ENCODE data around the gene CCDC34.

Gene CCDC34

DNA sequence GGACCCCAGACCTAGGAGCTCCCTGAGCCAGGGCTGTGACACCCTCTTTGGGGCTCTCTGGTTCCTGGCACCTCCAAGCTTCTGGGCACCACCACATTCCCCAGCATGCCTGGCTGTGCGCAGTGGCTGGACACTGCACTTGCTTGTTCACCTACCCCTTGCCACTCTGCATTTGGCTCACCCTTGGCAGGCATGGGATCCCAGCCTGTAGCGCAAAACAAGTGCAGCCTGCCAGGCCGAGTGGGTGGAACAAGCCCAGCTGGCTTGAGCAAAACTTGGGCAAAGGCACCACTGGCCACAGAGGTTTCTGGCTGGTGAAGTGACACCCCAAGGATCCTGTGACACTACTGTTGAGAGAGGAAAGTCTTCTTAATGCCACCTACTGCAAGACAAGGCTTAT, 57.3 kb downstream of the CCDC34 start:
- no peak overlapping the region for H3K27ac ChIP-seq (ENCODE audit: low read depth, low read length)
- H3K4me2 ChIP-seq (ENCODE audit: low read length), result no peak overlapping the region
- H3K4ac ChIP-seq (ENCODE audit: low read depth, low read length), result no peak overlapping the region
- no peaks in the 10 kb centered on the region for H3K4me1 ChIP-seq (ENCODE audit: control insufficient read depth, low read depth, low read length)
- no peak overlapping the region for H3K18ac ChIP-seq (ENCODE audit: low read length)
- no peak overlapping the region for H2BK5ac ChIP-seq (ENCODE audit: low read length)
- no CpG with 5 or more reads among the region's 3 CpGs for WGBS (ENCODE audit: extremely low coverage, insufficient coverage, low lambda C conversion rate)
- H4K5ac ChIP-seq (ENCODE audit: low read length), result no peak overlapping the region
- no peak overlapping the region for H4K8ac ChIP-seq (ENCODE audit: low read depth, low read length)
- no peak overlapping the region for H2BK15ac ChIP-seq (replicated peaks; ENCODE audit: low read depth)
- H2BK120ac ChIP-seq (ENCODE audit: low read depth, low read length), result no peak overlapping the region
- H3K27me3 ChIP-seq (ENCODE audit: insufficient read depth, low read length, poor library complexity), result no peaks in the 10 kb centered on the region
- H3K4me3 ChIP-seq (ENCODE audit: low read length), result no peak overlapping the region
- no peaks in the 10 kb centered on the region for H3K36me3 ChIP-seq (ENCODE audit: control insufficient read depth, insufficient read depth, low read length)
- H3K23ac ChIP-seq (ENCODE audit: low read length), result no peak overlapping the region
- H3K9ac ChIP-seq (ENCODE audit: low read length), result no peak overlapping the region
- H2AK5ac ChIP-seq (ENCODE audit: low read length), result no peak overlapping the region
- no peaks in the 10 kb centered on the region for H3K79me2 ChIP-seq (ENCODE audit: control insufficient read depth, insufficient read depth, low read length)
- H3K56ac ChIP-seq (ENCODE audit: low read length), result no peak overlapping the region
- no peak for DNase-seq
- no peaks in the 10 kb centered on the region for H3K79me1 ChIP-seq (ENCODE audit: low read length)

GRCh38 chr11:27304514-27304913, 58.5 kb downstream of the CCDC34 start:
- Histone ChIP-seq H3K56ac (ENCODE audit: low read length) (peak overlapping the region; percentile 19), H3K23ac (ENCODE audit: low read length) (no peak overlapping the region), H3K79me2 (ENCODE audit: control insufficient read depth, insufficient read depth, low read length) (no peaks in the 10 kb centered on the region), H3K79me1 (ENCODE audit: low read length) (no peaks in the 10 kb centered on the region), H4K8ac (ENCODE audit: low read depth, low read length) (no peak overlapping the region), H2BK5ac (ENCODE audit: low read length) (no peak overlapping the region), H3K4me2 (ENCODE audit: low read length) (no peak overlapping the region), H2BK15ac (replicated peaks; ENCODE audit: low read depth) (no peak overlapping the region), H2AK5ac (ENCODE audit: low read length) (no peak overlapping the region), H3K4me3 (ENCODE audit: low read length) (no peak overlapping the region), H3K36me3 (ENCODE audit: control insufficient read depth, insufficient read depth, low read length) (no peaks in the 10 kb centered on the region), H4K5ac (ENCODE audit: low read length) (no peak overlapping the region), H3K18ac (ENCODE audit: low read length) (no peak overlapping the region), H3K27ac (ENCODE audit: low read depth, low read length) (no peak overlapping the region), H3K27me3 (ENCODE audit: insufficient read depth, low read length, poor library complexity) (no peaks in the 10 kb centered on the region), H3K4me1 (ENCODE audit: control insufficient read depth, low read depth, low read length) (no peaks in the 10 kb centered on the region), H3K4ac (ENCODE audit: low read depth, low read length) (no peak overlapping the region), H3K9ac (ENCODE audit: low read length) (no peak overlapping the region), H2BK120ac (ENCODE audit: low read depth, low read length) (no peak overlapping the region)
- DNase-seq, result peak; percentile 54
- no CpG with 5 or more reads among the region's 8 CpGs for WGBS (ENCODE audit: extremely low coverage, insufficient coverage, low lambda C conversion rate)

DNA sequence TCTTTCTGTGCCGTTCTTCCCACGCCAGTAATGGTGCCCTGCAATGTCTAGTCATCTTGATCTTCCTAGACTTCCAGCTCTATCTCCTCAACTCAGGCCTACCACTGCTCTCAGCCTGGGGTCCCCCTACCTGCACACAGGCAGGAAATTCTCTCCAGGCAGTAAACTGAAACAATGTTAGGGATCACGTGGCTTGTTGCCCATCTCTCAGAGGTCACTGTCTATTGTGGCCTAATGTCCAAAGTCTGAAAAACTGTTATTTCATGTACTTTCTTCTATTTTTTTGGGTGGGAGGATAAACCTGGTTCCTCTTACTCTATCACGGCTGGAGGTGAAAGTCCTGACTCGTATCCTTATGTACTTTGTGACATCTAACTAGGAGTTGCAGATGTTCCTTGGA, 59.1 kb downstream of the CCDC34 start:
- no peak overlapping the region for H3K56ac ChIP-seq (ENCODE audit: low read length)

DNA sequence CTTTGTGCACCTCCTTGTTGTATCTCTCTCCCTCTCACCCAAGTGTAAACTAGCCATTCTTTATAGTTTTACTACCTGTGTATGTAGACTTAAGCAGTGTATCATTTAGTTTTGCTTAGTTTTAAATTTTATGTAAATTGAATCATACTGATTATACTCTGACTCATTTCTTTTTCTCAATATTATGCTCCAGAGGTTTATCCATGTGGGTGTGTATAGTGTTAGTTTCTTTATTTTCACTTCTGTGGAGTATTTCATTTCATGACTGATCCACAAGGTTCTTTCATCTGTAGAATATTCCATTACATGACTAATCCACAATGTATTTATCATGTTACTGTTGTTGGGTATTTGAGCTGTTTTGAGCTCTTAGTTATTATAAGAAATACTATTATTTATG, 62.0 kb downstream of the CCDC34 start:
- H4K8ac ChIP-seq (ENCODE audit: low read depth, low read length), result no peak overlapping the region
- H3K79me1 ChIP-seq (ENCODE audit: low read length), result no peaks in the 10 kb centered on the region
- H2AK5ac ChIP-seq (ENCODE audit: low read length), result no peak overlapping the region
- no peak overlapping the region for H2BK15ac ChIP-seq (replicated peaks; ENCODE audit: low read depth)
- no peak overlapping the region for H3K18ac ChIP-seq (ENCODE audit: low read length)
- no peaks in the 10 kb centered on the region for H3K27me3 ChIP-seq (ENCODE audit: insufficient read depth, low read length, poor library complexity)
- no peak overlapping the region for H2BK5ac ChIP-seq (ENCODE audit: low read length)
- H3K56ac ChIP-seq (ENCODE audit: low read length), result no peak overlapping the region
- no peaks in the 10 kb centered on the region for H3K4me1 ChIP-seq (ENCODE audit: control insufficient read depth, low read depth, low read length)
- H3K79me2 ChIP-seq (ENCODE audit: control insufficient read depth, insufficient read depth, low read length), result no peaks in the 10 kb centered on the region
- no peak overlapping the region for H3K27ac ChIP-seq (ENCODE audit: low read depth, low read length)
- no peak overlapping the region for H2BK120ac ChIP-seq (ENCODE audit: low read depth, low read length)
- H3K36me3 ChIP-seq (ENCODE audit: control insufficient read depth, insufficient read depth, low read length), result no peaks in the 10 kb centered on the region
- no peak overlapping the region for H3K23ac ChIP-seq (ENCODE audit: low read length)
- H3K4ac ChIP-seq (ENCODE audit: low read depth, low read length), result no peak overlapping the region
- H3K4me3 ChIP-seq (ENCODE audit: low read length), result no peak overlapping the region
- H4K5ac ChIP-seq (ENCODE audit: low read length), result no peak overlapping the region
- H3K4me2 ChIP-seq (ENCODE audit: low read length), result no peak overlapping the region
- no peak for DNase-seq
- H3K9ac ChIP-seq (ENCODE audit: low read length), result no peak overlapping the region

More for the DNA sequence above, 59.1 kb downstream of the CCDC34 start:
- Histone ChIP-seq H3K79me1 (ENCODE audit: low read length) (no peaks in the 10 kb centered on the region), H4K5ac (ENCODE audit: low read length) (no peak overlapping the region), H2BK15ac (replicated peaks; ENCODE audit: low read depth) (no peak overlapping the region), H3K4me3 (ENCODE audit: low read length) (no peak overlapping the region), H2BK5ac (ENCODE audit: low read length) (no peak overlapping the region), H3K4me1 (ENCODE audit: control insufficient read depth, low read depth, low read length) (no peaks in the 10 kb centered on the region), H2AK5ac (ENCODE audit: low read length) (no peak overlapping the region), H3K18ac (ENCODE audit: low read length) (no peak overlapping the region), H3K9ac (ENCODE audit: low read length) (no peak overlapping the region), H3K4me2 (ENCODE audit: low read length) (no peak overlapping the region), H3K36me3 (ENCODE audit: control insufficient read depth, insufficient read depth, low read length) (no peaks in the 10 kb centered on the region), H3K4ac (ENCODE audit: low read depth, low read length) (no peak overlapping the region), H3K27me3 (ENCODE audit: insufficient read depth, low read length, poor library complexity) (no peaks in the 10 kb centered on the region), H2BK120ac (ENCODE audit: low read depth, low read length) (no peak overlapping the region), H3K27ac (ENCODE audit: low read depth, low read length) (peak overlapping the region; percentile 55), H4K8ac (ENCODE audit: low read depth, low read length) (no peak overlapping the region), H3K79me2 (ENCODE audit: control insufficient read depth, insufficient read depth, low read length) (no peaks in the 10 kb centered on the region), H3K23ac (ENCODE audit: low read length) (no peak overlapping the region)
- no peak for DNase-seq
- no CpG with 5 or more reads among the region's 5 CpGs for WGBS (ENCODE audit: extremely low coverage, insufficient coverage, low lambda C conversion rate)

GRCh38 chr11:27297616-27298015, 65.4 kb downstream of the CCDC34 start:
- H3K23ac ChIP-seq (ENCODE audit: low read length), result no peak overlapping the region
- no peak overlapping the region for H2BK15ac ChIP-seq (replicated peaks; ENCODE audit: low read depth)
- no peak overlapping the region for H3K18ac ChIP-seq (ENCODE audit: low read length)
- H3K4me1 ChIP-seq (ENCODE audit: control insufficient read depth, low read depth, low read length), result no peaks in the 10 kb centered on the region
- DNase-seq, result no peak
- no peak overlapping the region for H4K5ac ChIP-seq (ENCODE audit: low read length)
- no peak overlapping the region for H3K56ac ChIP-seq (ENCODE audit: low read length)
- no peak overlapping the region for H3K4me3 ChIP-seq (ENCODE audit: low read length)
- WGBS (ENCODE audit: extremely low coverage, insufficient coverage, low lambda C conversion rate), result no CpG with 5 or more reads among the region's 1 CpG
- no peaks in the 10 kb centered on the region for H3K27me3 ChIP-seq (ENCODE audit: insufficient read depth, low read length, poor library complexity)
- H2AK5ac ChIP-seq (ENCODE audit: low read length), result no peak overlapping the region
- H3K9ac ChIP-seq (ENCODE audit: low read length), result no peak overlapping the region
- no peak overlapping the region for H4K8ac ChIP-seq (ENCODE audit: low read depth, low read length)
- no peaks in the 10 kb centered on the region for H3K79me1 ChIP-seq (ENCODE audit: low read length)
- H3K4ac ChIP-seq (ENCODE audit: low read depth, low read length), result no peak overlapping the region
- no peak overlapping the region for H2BK120ac ChIP-seq (ENCODE audit: low read depth, low read length)
- H3K79me2 ChIP-seq (ENCODE audit: control insufficient read depth, insufficient read depth, low read length), result no peaks in the 10 kb centered on the region
- H3K4me2 ChIP-seq (ENCODE audit: low read length), result no peak overlapping the region
- H2BK5ac ChIP-seq (ENCODE audit: low read length), result no peak overlapping the region
- no peak overlapping the region for H3K27ac ChIP-seq (ENCODE audit: low read depth, low read length)
- H3K36me3 ChIP-seq (ENCODE audit: control insufficient read depth, insufficient read depth, low read length), result no peaks in the 10 kb centered on the region

DNA sequence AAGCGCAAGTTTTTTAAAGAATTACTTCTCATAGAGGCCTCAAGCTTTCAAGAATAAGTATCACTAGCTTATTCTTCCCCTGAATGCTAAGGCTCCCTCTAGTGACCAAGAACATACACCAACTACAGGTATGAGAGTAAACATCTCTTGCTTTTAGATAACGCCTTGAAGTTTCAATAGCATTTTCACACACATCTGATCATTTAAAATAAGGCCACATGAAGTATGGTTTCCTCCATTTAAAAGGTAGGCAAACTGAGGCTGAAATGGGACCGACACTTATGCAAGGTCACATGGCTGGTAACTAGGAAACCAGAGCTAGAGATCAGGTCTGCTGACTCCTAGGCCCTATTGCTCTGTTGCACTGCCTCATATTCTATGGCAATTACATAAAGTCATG, 66.5 kb downstream of the CCDC34 start:
- Histone ChIP-seq H3K23ac (ENCODE audit: low read length) (no peak overlapping the region), H3K18ac (ENCODE audit: low read length) (no peak overlapping the region), H2BK5ac (ENCODE audit: low read length) (no peak overlapping the region), H2BK15ac (replicated peaks; ENCODE audit: low read depth) (no peak overlapping the region), H3K79me2 (ENCODE audit: control insufficient read depth, insufficient read depth, low read length) (no peaks in the 10 kb centered on the region), H4K5ac (ENCODE audit: low read length) (no peak overlapping the region), H3K4ac (ENCODE audit: low read depth, low read length) (no peak overlapping the region), H3K36me3 (ENCODE audit: control insufficient read depth, insufficient read depth, low read length) (no peaks in the 10 kb centered on the region), H3K27ac (ENCODE audit: low read depth, low read length) (no peak overlapping the region), H3K4me1 (ENCODE audit: control insufficient read depth, low read depth, low read length) (no peaks in the 10 kb centered on the region), H2BK120ac (ENCODE audit: low read depth, low read length) (no peak overlapping the region), H3K4me2 (ENCODE audit: low read length) (no peak overlapping the region), H3K56ac (ENCODE audit: low read length) (peak overlapping the region; percentile 9), H3K27me3 (ENCODE audit: insufficient read depth, low read length, poor library complexity) (no peaks in the 10 kb centered on the region), H3K4me3 (ENCODE audit: low read length) (no peak overlapping the region), H2AK5ac (ENCODE audit: low read length) (no peak overlapping the region), H3K9ac (ENCODE audit: low read length) (no peak overlapping the region), H3K79me1 (ENCODE audit: low read length) (no peaks in the 10 kb centered on the region), H4K8ac (ENCODE audit: low read depth, low read length) (no peak overlapping the region)
- peak; percentile 74 for DNase-seq
- WGBS (ENCODE audit: extremely low coverage, insufficient coverage, low lambda C conversion rate), result no CpG with 5 or more reads among the region's 3 CpGs

Measured in mesendoderm (in vitro differentiated cells).